Right renal pelvis (tissue), 4 donors: Measurements from ENCODE around the gene MED12. TPM values are rescaled to one million over a fixed set of nuclear protein-coding genes. Genes with fewer than 3 reads are reported as not detected.

Experiments used
- DNase-seq, 4 donors: peaks; one replicate each; pipeline ENCODE4 v3.0.0-alpha.2; 2013; ENCODE audit warnings: low read depth in 4 of 4, low spot score in 3 of 4, missing footprints in 1 of 4
- polyA plus RNA-seq, 4 donors: library from polyadenylated mRNA; unstranded; fragments of 120-200 nt; gene quantifications; one replicate each; pipeline ENCODE4 v1.2.1, GENCODE V29; 2013; ENCODE audit not compliant: insufficient read length in 4 of 4

The MED12 gene
- polyA plus RNA-seq, result 10 to 100 TPM; 39.7 to 47.4 (median 41.4) TPM

GRCh38 chrX:71118032-71118984, at the start of gene MED12:
Gene MED12 (plus strand): TSS chrX:71118596. CDS start chrX:71118755, 159 bp downstream.
- peak; percentile 60 to 75 (median 68) for DNase-seq

DNA sequence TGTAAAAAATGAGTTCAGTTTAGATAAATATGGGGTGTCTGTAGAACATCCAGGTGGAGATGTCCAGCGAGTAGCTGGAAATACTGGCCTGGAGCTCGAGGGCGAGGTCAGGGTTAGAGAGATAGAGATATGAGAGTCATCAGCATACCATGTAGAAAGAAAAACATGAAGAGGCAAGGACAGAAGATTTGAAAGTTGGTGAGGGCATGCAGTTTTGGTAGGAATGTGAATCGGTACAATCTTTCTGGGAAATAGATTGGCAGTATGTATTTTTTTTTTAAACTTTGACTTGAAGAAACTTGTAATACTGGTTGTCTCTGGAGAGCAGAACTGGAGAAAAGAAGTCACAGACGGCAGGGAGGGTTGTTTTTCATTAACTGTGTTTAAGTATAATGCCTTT, 47.9 kb upstream of the MED12 start:
- no peak for DNase-seq

GRCh38 chrX:71081330-71082123, 36.9 kb upstream of the MED12 start:
- no peak for DNase-seq

- DNase-seq, result no peak
Measured at GRCh38 chrX:71082124-71082647, 36.2 kb upstream of the MED12 start.

GRCh38 chrX:71082822-71083221, 35.6 kb upstream of the MED12 start:
- no peak for DNase-seq

- no peak for DNase-seq
Measured at GRCh38 chrX:71085900-71086299, 32.5 kb upstream of the MED12 start.

GRCh38 chrX:71091263-71091662, 27.1 kb upstream of the MED12 start:
- no peak for DNase-seq

- DNase-seq, result no peak
Measured at GRCh38 chrX:71095033-71095432, 23.4 kb upstream of the MED12 start.

- peak in 3 of 4 donors; percentile 61 to 80 (median 75) for DNase-seq
Measured at GRCh38 chrX:71095555-71095980, 22.8 kb upstream of the MED12 start, which contains the start of gene FOXO4. Gene FOXO4 (plus strand): TSS chrX:71095851. CDS start chrX:71096529, 678 bp downstream.

DNA sequence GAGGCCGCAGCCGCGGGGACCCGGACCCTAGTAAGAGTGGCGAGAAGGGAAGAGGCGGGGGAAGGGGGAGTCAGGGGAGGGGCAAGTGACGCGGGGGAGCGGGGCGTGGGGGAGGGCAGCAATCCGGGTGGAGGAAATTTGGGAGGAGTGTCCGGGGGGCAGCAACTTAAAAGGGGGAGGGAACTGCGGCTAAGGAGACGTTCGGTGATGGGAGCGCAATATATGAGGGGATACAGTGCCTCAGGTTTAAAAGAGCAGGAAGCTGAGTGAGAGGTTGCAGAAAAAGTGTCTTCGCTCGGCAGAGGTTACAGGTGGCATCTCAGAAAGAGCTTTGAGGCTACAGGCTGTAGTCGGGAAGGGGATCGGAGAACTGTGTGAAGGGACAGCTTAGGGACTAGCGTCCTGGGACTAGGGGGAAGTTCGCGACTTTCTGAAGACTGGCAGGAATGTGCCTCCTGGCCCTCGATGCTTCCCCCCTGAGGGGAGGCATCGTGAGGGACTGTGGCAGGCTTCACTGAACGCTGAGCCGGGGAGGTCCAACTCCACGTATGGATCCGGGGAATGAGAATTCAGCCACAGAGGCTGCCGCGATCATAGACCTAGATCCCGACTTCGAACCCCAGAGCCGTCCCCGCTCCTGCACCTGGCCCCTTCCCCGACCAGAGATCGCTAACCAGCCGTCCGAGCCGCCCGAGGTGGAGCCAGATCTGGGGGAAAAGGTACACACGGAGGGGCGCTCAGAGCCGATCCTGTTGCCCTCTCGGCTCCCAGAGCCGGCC, 22.2 kb upstream of the MED12 start:
- peak in 1 of 4 donors; percentile 26 for DNase-seq

DNA sequence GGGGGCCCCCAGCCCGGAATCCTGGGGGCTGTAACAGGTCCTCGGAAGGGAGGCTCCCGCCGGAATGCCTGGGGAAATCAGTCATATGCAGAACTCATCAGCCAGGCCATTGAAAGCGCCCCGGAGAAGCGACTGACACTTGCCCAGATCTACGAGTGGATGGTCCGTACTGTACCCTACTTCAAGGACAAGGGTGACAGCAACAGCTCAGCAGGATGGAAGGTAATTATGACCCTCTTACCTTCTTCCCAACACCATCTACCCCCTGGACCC, 21.7 kb upstream of the MED12 start:
- no peak for DNase-seq

DNA sequence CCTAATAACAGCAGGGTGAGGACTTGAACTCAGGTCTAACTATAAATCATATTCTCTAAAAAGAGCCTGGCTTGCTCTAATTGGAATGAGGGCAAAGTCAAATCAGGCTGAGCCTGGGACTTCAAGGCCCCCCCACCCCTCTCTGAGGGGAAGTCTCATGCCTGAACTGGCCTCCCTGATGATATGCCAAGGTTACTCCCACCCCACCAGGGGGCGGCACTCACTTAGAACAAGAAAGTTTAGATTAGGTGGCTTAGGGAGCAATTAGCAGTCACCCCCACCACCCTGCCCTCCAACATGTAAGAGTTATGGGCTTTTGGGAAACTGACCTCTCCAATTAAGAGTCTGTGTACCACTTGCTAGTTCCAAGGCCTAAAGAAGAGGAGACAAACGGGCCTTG, 20.1 kb upstream of the MED12 start:
- no peak for DNase-seq

GRCh38 chrX:71098951-71099506, 19.4 kb upstream of the MED12 start:
- no peak for DNase-seq

DNA sequence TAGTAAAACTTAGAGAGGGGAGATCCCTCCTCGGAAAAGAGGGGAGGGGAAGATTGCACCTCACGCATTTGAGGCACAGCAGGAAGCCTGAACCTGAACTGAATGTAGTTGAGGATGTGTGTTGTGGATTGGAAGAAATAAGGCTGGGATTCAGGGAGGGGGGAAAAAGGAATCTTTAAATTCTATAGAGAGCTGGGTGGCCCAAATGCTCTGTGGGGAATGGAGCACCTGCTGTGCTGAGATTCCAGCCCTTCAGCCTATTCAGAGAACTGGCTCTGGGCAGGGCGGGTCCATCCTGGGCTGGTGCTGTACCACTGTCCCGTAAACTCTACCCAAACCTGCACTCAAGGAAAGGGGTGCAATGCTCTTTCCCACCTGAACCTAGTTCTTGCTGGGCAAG, 18.7 kb upstream of the MED12 start:
- no peak for DNase-seq

- DNase-seq, result no peak
Measured at GRCh38 chrX:71100581-71101505, 17.6 kb upstream of the MED12 start.

DNA sequence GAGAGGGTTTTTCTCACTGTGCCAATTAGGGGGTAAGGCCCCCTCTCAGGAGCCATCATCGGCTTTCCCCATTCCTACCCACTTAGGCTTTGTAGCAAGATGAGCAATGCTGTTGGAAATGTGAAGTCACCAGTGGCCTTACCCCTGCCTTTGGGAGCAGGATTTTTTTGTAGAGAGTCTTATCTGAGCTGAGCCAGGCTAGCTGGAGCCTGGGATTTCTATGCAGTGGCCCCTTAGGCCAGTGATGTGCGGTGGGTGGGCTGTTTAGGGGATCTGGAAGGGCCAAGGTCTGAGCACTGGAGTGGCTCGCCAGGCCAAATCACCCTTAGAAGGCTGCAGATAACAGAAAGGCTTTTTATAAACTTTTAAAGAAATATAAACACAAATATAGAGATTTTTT, 16.1 kb upstream of the MED12 start:
- no peak for DNase-seq

DNA sequence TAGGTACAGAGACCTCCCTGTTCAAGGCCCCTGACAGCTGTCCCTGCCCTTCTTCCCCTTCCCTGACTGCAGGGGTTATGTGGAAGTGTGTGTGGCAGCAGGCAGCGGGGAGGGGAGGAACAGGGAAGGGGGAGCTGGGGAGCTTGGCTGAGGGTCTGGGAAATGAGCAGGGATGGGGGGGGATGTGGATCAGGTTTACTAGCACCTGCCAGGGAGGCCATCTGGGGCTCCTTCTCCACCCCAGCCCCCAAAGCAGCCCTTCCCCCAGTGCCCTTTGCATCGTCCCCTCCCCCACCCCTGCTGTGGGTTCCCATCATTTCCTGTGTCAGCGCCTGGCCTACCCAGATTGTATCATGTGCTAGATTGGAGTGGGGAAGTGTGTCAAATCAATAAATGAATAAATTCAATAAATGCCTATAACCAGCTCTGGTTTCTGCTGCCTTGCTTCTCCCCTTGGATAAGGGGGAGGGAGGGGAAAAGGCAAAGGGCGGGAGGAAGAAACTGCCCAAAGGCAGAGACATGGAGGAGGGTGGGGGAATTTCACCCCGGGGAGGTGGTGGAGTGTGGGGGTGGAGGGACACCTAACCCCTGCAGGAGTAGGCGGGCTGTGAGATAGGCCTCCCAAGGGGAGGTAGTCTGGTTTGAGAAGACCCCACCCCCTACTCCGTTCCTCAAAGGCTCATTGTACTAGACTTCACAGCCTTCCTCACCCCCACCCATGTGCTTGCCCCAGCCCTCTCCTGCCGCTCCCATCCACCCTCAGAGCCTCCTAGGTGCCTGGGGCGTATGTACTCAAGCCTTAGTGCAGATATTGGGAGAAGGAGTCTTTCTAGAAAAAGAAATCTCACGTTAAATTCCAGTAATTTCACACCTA, 15.0 kb upstream of the MED12 start:
- DNase-seq, result no peak

DNA sequence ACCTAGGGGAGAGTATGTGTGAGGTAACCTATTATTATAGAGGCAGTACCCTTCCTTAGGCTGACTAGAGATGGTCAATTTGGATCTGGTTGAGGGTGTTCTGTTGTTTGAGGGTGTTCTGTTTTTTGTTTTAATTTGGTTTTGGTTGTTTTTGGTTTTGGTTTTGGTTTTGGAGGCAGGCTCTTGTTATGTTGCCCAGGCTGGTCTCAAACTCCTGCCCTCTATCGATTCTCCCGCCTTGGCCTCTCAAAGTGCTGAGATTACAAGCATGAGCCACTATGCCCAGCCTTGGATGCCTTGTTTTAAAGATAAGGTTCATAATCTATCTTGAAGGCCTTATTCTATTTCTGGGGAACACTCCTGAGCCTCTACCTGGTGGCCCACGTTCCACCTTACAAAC, 12.8 kb upstream of the MED12 start:
- no peak for DNase-seq
